GM21423 (cell line): Measurements from ENCODE around the gene HEG1.

Experiments used
- ATAC-seq: cut with Tn5 transposase; IDR thresholded peaks from one replicate; pipeline ENCODE4 v1.9.1; 2021; ENCODE audit warnings: mild to moderate bottlenecking, moderate library complexity; ENCODE audit not compliant: unreplicated experiment

The HEG1 gene

DNA sequence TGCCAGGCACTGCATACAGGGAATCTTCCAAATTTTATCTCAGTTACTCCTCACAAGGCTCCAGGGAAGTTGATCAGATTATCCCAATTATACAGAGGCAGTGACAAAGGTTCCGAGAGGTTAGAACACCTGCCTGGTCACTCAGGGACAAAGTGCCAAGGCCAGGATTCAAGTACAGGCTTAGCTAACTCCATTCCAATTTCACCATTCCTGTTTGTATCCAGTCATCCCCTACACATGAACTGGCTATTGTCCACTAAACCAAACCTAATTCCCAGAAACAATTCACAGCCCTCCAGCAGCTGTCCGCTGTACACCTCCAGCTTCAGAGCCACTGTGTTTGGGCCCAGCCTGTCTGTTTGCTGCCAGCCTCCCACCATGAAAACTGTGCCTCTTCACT is 137.3 kb downstream of the HEG1 start:
- ATAC-seq, result no peak

DNA sequence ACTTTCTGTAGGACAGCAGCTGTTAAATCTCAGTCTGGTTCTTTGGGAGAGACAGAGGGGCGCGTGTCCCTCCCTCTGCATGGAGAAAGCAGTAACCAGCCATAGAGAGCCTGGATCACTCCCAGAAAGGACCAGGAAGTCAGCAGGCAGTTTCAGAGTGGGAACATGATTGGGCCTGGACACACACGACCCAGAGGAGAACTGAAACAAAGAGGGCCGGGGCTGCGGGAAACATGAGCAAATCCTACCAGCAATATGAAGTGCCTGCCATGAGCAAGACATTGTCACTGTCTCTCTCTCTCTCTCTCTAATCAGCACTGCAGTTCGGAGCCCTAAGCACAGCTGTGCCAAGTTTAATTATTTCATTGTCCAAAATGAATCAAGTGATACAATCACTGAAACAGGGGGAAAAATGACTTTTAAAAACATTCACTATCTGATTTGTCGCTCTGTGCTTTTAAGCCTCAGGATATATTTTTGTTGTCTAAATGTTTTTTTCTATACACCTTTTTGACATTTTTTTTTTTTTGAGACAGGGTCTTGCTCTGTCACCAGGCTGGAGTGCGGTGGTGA is 138.9 kb downstream of the HEG1 start:
- ATAC-seq, result no peak
